PC-3 (cell line): ENCODE data around the gene COP1.
"Not testable (repeated sequence)": the region's sequence is repeated elsewhere in the genome, so short reads cannot be mapped to it uniquely, and the experiment has no call there.

Experiments
- EZH2phosphoT487 ChIP-seq: fragments of 300-600 bp; sonication (generic); IDR thresholded peaks from 2 replicates; pipeline ENCODE4 v1.6.1; 2018; ENCODE audit warnings: mild to moderate bottlenecking, antibody characterized with exemption, low read length, borderline replicate concordance
- TF ChIP-seq, protein P1 (sequence below): fragments of 300-600 bp; sonication (generic); conservative IDR thresholded peaks from 2 replicates; pipeline ENCODE4 v1.5.1; 2017; ENCODE audit warnings: antibody characterized with exemption, low read depth, mild to moderate bottlenecking, low read length

DNA sequence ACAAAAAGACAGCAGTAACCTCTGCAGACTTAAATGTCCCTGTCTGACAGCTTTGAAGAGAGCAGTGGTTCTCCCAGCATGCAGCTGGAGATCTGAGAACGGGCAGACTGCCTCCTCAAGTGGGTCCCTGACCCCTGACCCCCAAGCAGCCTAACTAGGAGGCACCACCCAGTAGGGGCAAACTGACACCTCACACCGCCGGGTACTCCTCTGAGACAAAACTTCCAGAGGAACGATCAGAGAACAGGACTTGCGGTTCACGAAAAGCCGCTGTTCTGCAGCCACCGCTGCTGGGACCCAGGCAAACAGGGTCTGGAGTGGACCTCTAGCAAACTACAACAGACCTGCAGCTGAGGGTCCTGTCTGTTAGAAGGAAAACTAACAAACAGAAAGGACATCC lies 214.3 kb downstream of the COP1 start:
- not testable (repeated sequence) for TF ChIP-seq EZH2phosphoT487
- TF ChIP-seq, protein P1, sequence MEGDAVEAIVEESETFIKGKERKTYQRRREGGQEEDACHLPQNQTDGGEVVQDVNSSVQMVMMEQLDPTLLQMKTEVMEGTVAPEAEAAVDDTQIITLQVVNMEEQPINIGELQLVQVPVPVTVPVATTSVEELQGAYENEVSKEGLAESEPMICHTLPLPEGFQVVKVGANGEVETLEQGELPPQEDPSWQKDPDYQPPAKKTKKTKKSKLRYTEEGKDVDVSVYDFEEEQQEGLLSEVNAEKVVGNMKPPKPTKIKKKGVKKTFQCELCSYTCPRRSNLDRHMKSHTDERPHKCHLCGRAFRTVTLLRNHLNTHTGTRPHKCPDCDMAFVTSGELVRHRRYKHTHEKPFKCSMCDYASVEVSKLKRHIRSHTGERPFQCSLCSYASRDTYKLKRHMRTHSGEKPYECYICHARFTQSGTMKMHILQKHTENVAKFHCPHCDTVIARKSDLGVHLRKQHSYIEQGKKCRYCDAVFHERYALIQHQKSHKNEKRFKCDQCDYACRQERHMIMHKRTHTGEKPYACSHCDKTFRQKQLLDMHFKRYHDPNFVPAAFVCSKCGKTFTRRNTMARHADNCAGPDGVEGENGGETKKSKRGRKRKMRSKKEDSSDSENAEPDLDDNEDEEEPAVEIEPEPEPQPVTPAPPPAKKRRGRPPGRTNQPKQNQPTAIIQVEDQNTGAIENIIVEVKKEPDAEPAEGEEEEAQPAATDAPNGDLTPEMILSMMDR, result not testable (repeated sequence)
